Heart left ventricle (tissue), 16 donors: ENCODE data around the gene LATS1. TPM values are rescaled to one million over a fixed set of nuclear protein-coding genes. Genes with fewer than 3 reads are reported as not detected.

Source experiments
- ATAC-seq, 4 donors: fragments of 200-7000 bp; cut with Tn5 transposase; one replicate each; pipeline ENCODE4 v1.9.1; 2020 to 2022; ENCODE audit warnings: moderate library complexity in 4 of 4, mild to moderate bottlenecking in 3 of 4, moderate number of reproducible peaks in 1 of 4
- DNase-seq, 5 donors: peaks; one replicate each; pipeline ENCODE4 v3.0.0-alpha.2; 2020
- H3K27ac ChIP-seq, 12 donors: fragments of 200-600 bp; sonication (generic) in 4 of 12; one replicate each; pipeline versions ENCODE4 v1.5.0 to v1.8.0; 2016 to 2022; ENCODE audit warnings: mild to moderate bottlenecking in 2 of 12
- H3K27me3 ChIP-seq, 9 donors: fragments of 200-600 bp; sonication (generic) in 2 of 9; one replicate each; pipeline versions ENCODE4 v1.5.1 to v1.8.0; 2016 to 2022; ENCODE audit warnings: mild to moderate bottlenecking in 3 of 9
- H3K36me3 ChIP-seq, 9 donors: fragments of 200-600 bp; sonication (generic) in 2 of 9; one replicate each; pipeline versions ENCODE4 v1.5.0 to v1.8.0; 2018 to 2022; ENCODE audit warnings: mild to moderate bottlenecking in 2 of 9
- H3K4me1 ChIP-seq, 12 donors: fragments of 200-600 bp; sonication (generic) in 4 of 12; one replicate each; pipeline versions ENCODE4 v1.5.0 to v1.8.0; 2016 to 2022; ENCODE audit warnings: mild to moderate bottlenecking in 3 of 12
- H3K4me3 ChIP-seq, 12 donors: fragments of 200-600 bp; sonication (generic) in 4 of 12; one replicate each; pipeline versions ENCODE4 v1.5.0 to v1.8.0; 2017 to 2022; ENCODE audit warnings: mild to moderate bottlenecking in 9 of 12, moderate library complexity in 4 of 12
- H3K9me3 ChIP-seq, 12 donors: fragments of 200-600 bp; sonication (generic) in 4 of 12; one replicate each; pipeline versions ENCODE4 v1.5.0 to v1.8.0; 2016 to 2022; ENCODE audit warnings: mild to moderate bottlenecking in 1 of 12
- CTCF ChIP-seq, 12 donors: fragments of 200-600 bp; sonication (generic) in 4 of 12; IDR thresholded peaks; one replicate each; pipeline versions ENCODE4 v1.5.0 to v1.8.0; 2018 to 2022; ENCODE audit warnings: antibody characterized with exemption in 12 of 12, mild to moderate bottlenecking in 5 of 12
- POLR2A ChIP-seq, 2 donors: fragments of 450-650 bp; IDR thresholded peaks; one replicate each; pipeline ENCODE4 v1.6.1; 2017; ENCODE audit warnings: antibody characterized with exemption in 2 of 2, mild to moderate bottlenecking in 2 of 2, moderate library complexity in 2 of 2
- WGBS, 4 donors: extraction: QIAGEN DNeasy Blood & Tissue Kit in 2 of 4; methylation state at CpG; one replicate each; pipeline versions ENCODE4 v1.1.5 to v1.1.7; 2013 to 2018; 5-methylcytosine and 5-hydroxymethylcytosine counted together
- intact Hi-C, 10 donors: fragments of 100-400 bp; cut with DNase I; formaldehyde crosslinking; loops; one replicate each; pipeline versions ENCODE4 v1.11.1 to v1.14.2; 2022
- long read RNA-seq, 3 donors: library from polyadenylated mRNA; unstranded; transcript quantifications; one replicate each; pipeline ENCODE4 v2.0.0, GENCODE V29; 2020 to 2021
- polyA plus RNA-seq, 2 donors: library from polyadenylated mRNA; stranded (reverse); fragments of 200-250 nt; gene quantifications; one replicate each; pipeline ENCODE4 v1.2.3, GENCODE V29; 2013
- total RNA-seq, 9 donors: library from RNA; depleted of rRNA in 2 of 9; stranded (reverse); fragments of >200 nt in 2 of 9; fragmentation: NEBNext Ultra II Directional in 3 of 9; extraction: Animal tissue kit (Norgen Biotek cat#: 25700) in 3 of 9; gene quantifications; one replicate each; pipeline versions ENCODE4 v1.1.0 to v1.2.4, GENCODE V29; 2016 to 2023
- donor health status: ischemic (EF 13 %, LVEDD 7.1; RV severe dilation, severe dysfunction).
- donor health status: healthy with polysubstance abuse.
- donor health status: DM: no; HTN: yes; CAD: no.
- donor health status: DM: no; HTN: no; CAD: no.
- donor health status: ischemic (EF 25% LVEDD 6.9; RV normal size, moderate dysfunction).
- donor health status: ischemic (EF 25% LVEDD 5.7; RV mildly dilated, moderate dysfunction).
- donor health status: healthy.
- donor health status: DM: yes; HTN: yes; CAD: no.
- donor health status: ischemic (EF 35%, LVEDD 5.7; RV mildly dilated, moderate dysfunction).
- donor health status: nonischemic (EF 11% LVEDD 7.7; RV severe dilation, severe dysfunction).
- donor health status: DM: yes; HTN: yes; CAD: no.
- donor health status: PGD.
- donor health status: ischemic (EF 29% LVEDD 5.4; RV normal size, mild dysfunction).
- donor health status: nonischemic (EF 23%, LVEDD 6.1; RV moderate dilation, normal function).

The LATS1 gene
- 10 to 100 TPM in 7 of 9 donors, 1 to 10 TPM in 2; 9.4 to 18.5 (median 10.9) TPM for total RNA-seq
- 1 to 10 TPM; 5.3 TPM for polyA plus RNA-seq
- long read RNA-seq, donor 1, partial matches to known transcripts: 0 of 2 reads
- long read RNA-seq, donor 1, other reads (novel, unspliced or antisense): 2 of 2 reads
- long read RNA-seq, donor 2, full-length matches to known transcripts: 1 of 6 reads
- long read RNA-seq, donor 2, partial matches to known transcripts: 2 of 6 reads
- long read RNA-seq, donor 2, other reads (novel, unspliced or antisense): 3 of 6 reads
- long read RNA-seq, donor 3, partial matches to known transcripts: 0 of 2 reads
- long read RNA-seq, donor 3, other reads (novel, unspliced or antisense): 1 of 2 reads

GRCh38 chr6:149717588-149718458 is at the start of gene LATS1:
Gene LATS1, minus strand, starts transcription at chr6:149718101. Its CDS starts 15,975 bp downstream, at chr6:149702126.
- peak within 1 kb of the TSS; percentile 94 to 100 (median 98) for H3K27ac ChIP-seq
- peak; percentile 91 to 95 (median 95) for DNase-seq
- peaks cover 3 to 39% (median 26%) of the 10 kb centered on the region in 12 donors for H3K4me1 ChIP-seq
- intact Hi-C loops: loop anchor here in 3 of 10 donors (1.0 to 10.0 kb wide), 5 partner anchors 30 to 207 kb away; partner anchors contain the start of genes GINM1 (in 3 of the 3), KATNA1 (in 1 of the 3) and LRP11 (in 1 of the 3)
- peak within 1 kb of the TSS; percentile 59 to 98 (median 81) for H3K4me3 ChIP-seq
- ATAC-seq: peak; percentile 92 to 96 (median 94)
- H3K36me3 ChIP-seq: peaks cover 0 to 5% (median 0%) of the 10 kb centered on the region in 9 donors
- no peaks in the 10 kb centered on the region for H3K9me3 ChIP-seq
- no peak for TF ChIP-seq CTCF (IDR thresholded peaks at IDR 0.05)
- TF ChIP-seq POLR2A (IDR thresholded peaks at IDR 0.05): peak in 1 of 2 donors; percentile 73
- no peaks in the 10 kb centered on the region for H3K27me3 ChIP-seq
- WGBS, 4 donors: 0% methylated on average over 48 to 82 of the region's 82 CpGs

- TF ChIP-seq CTCF (IDR thresholded peaks at IDR 0.05) (no peak), POLR2A (IDR thresholded peaks at IDR 0.05) (no peak)
- ATAC-seq: no peak
- 47 to 86% (median 51%) methylated on average over 3 of the region's 3 CpGs for WGBS, 4 donors
Observed at GRCh38 chr6:149766156-149766769, 48.4 kb upstream of the LATS1 start.

GRCh38 chr6:149763866-149764265 is 46.0 kb upstream of the LATS1 start:
- Histone ChIP-seq H3K4me1 (peaks cover 0 to 37% (median 0%) of the 10 kb centered on the region in 12 donors), H3K9me3 (peaks cover 0 to 13% (median 6%) of the 10 kb centered on the region in 12 donors), H3K4me3 (no peak overlapping the region), H3K27me3 (no peaks in the 10 kb centered on the region), H3K36me3 (peaks cover 0 to 40% (median 26%) of the 10 kb centered on the region in 9 donors), H3K27ac (peak overlapping the region in 1 of 12 donors; percentile 28)
- TF ChIP-seq POLR2A (IDR thresholded peaks at IDR 0.05): no peak
- TF ChIP-seq CTCF (IDR thresholded peaks at IDR 0.05): no peak
- intact Hi-C loops: no loop called here
- DNase-seq: no peak
- no peak for ATAC-seq

More at GRCh38 chr6:149766156-149766769, 48.4 kb upstream of the LATS1 start:
- intact Hi-C loops: no loop called here
- no peak for DNase-seq
- Histone ChIP-seq H3K27ac (peak overlapping the region in 1 of 12 donors; percentile 74), H3K9me3 (peaks cover 0 to 13% (median 6%) of the 10 kb centered on the region in 12 donors), H3K4me1 (peaks cover 0 to 32% (median 0%) of the 10 kb centered on the region in 12 donors), H3K4me3 (no peak overlapping the region), H3K36me3 (peaks cover 0 to 26% (median 19%) of the 10 kb centered on the region in 9 donors), H3K27me3 (no peaks in the 10 kb centered on the region)
